HG03108 (cell line): ENCODE measurements around the gene PNLDC1.
"Not testable (repeated sequence)": the region's sequence is repeated elsewhere in the genome, so short reads cannot be mapped to it uniquely, and the experiment has no call there.

ENCODE experiments used
- ATAC-seq: cut with Tn5 transposase; IDR thresholded peaks from one replicate; pipeline ENCODE4 v1.9.1; 2021; ENCODE audit warnings: moderate library complexity; ENCODE audit not compliant: unreplicated experiment

PNLDC1 gene

GRCh38 chr6:159844737-159845645 lies 44.9 kb downstream of the PNLDC1 start:
- no peak for ATAC-seq

- not testable (repeated sequence) for ATAC-seq
Measured at GRCh38 chr6:159848552-159848951, 48.5 kb downstream of the PNLDC1 start.

- not testable (repeated sequence) for ATAC-seq
Measured at GRCh38 chr6:159849851-159850250, 49.8 kb downstream of the PNLDC1 start.

GRCh38 chr6:159852877-159853276 lies 52.8 kb downstream of the PNLDC1 start:
- no peak for ATAC-seq

- no peak for ATAC-seq
Measured at GRCh38 chr6:159853754-159854153, 53.7 kb downstream of the PNLDC1 start.

GRCh38 chr6:159854959-159855358 lies 54.9 kb downstream of the PNLDC1 start:
- ATAC-seq: no peak

GRCh38 chr6:159858259-159858658 lies 58.2 kb downstream of the PNLDC1 start:
- ATAC-seq: no peak

GRCh38 chr6:159860482-159860881 lies 60.4 kb downstream of the PNLDC1 start:
- ATAC-seq: no peak

GRCh38 chr6:159862103-159862502 lies 62.0 kb downstream of the PNLDC1 start:
- ATAC-seq: no peak

- ATAC-seq: not testable (repeated sequence)
Measured at GRCh38 chr6:159863341-159863740, 63.3 kb downstream of the PNLDC1 start.

GRCh38 chr6:159865226-159865920 lies 65.3 kb downstream of the PNLDC1 start:
- ATAC-seq: no peak

GRCh38 chr6:159866286-159867247 lies 66.5 kb downstream of the PNLDC1 start:
- no peak for ATAC-seq
